PC-9 (cell line): ENCODE results near the gene IGSF21. TPM values are rescaled to one million over a fixed set of nuclear protein-coding genes. Genes with fewer than 3 reads are reported as not detected.

ENCODE experiments used
- BruUV-seq: library from RNA; stranded (reverse); fragments of 400-500 nt; replicated peaks from 2 replicates; lab custom pipeline; 2021; lab: Mats Ljungman, UMichigan
- CTCF ChIA-PET: fragments of 300-600 bp; sonication (Branson Sonifier 250); formaldehyde crosslinking; loops from one replicate; lab custom pipeline; 2022; ENCODE audit warnings: antibody characterized with exemption; lab: Charles Lee
- POLR2A ChIA-PET: fragments of 300-600 bp; sonication (Branson Sonifier 250); formaldehyde crosslinking; loops from one replicate; lab custom pipeline; 2022; ENCODE audit warnings: antibody characterized with exemption; ENCODE audit not compliant: unreplicated experiment; lab: Charles Lee
- DNase-seq, 2 experiments: peaks; one replicate each; pipeline versions ENCODE4 v3.0.0 to v3.0.0-alpha.2; 2015 to 2022; ENCODE audit warnings: mixed read lengths in 1 of 2
- H2AFZ ChIP-seq: fragments of 200-600 bp; sonication (generic); 2 replicates; pipeline ENCODE4 v1.8.1; 2017; ENCODE audit warnings: antibody characterized with exemption
- H3F3A ChIP-seq: fragments of 200-600 bp; sonication (generic); 2 replicates; pipeline ENCODE4 v1.8.1; 2017; ENCODE audit warnings: antibody characterized with exemption, mild to moderate bottlenecking, low read depth; ENCODE audit not compliant: insufficient read depth
- H3K27ac ChIP-seq: fragments of 200-600 bp; sonication (generic); 2 replicates; pipeline ENCODE4 v1.6.1; 2016; ENCODE audit warnings: mixed run types
- H3K27me3 ChIP-seq: fragments of 200-600 bp; sonication (generic); 2 replicates; pipeline ENCODE4 v1.6.1; 2016; ENCODE audit warnings: low read depth, mixed run types; ENCODE audit not compliant: insufficient read depth
- H3K36me3 ChIP-seq: fragments of 200-600 bp; sonication (generic); 2 replicates; pipeline ENCODE4 v1.6.1; 2016; ENCODE audit warnings: low read depth, mixed run types
- H3K4me1 ChIP-seq: fragments of 200-600 bp; sonication (generic); replicated peaks from 2 replicates; pipeline ENCODE4 v1.6.1; 2016; ENCODE audit warnings: mixed run types; ENCODE audit not compliant: insufficient read depth
- H3K4me2 ChIP-seq: fragments of 200-600 bp; sonication (generic); 2 replicates; pipeline ENCODE4 v1.6.1; 2017; ENCODE audit warnings: mixed run types
- H3K4me3 ChIP-seq: fragments of 200-600 bp; sonication (generic); 2 replicates; pipeline ENCODE4 v1.6.1; 2016; ENCODE audit warnings: mixed run types
- H3K79me2 ChIP-seq: fragments of 200-600 bp; sonication (generic); 2 replicates; pipeline ENCODE4 v1.6.1; 2017; ENCODE audit warnings: low read depth, mixed run types
- H3K9me2 ChIP-seq: fragments of 200-600 bp; sonication (generic); 2 replicates; pipeline ENCODE4 v1.8.1; 2017; ENCODE audit warnings: mild to moderate bottlenecking; ENCODE audit not compliant: insufficient read depth
- H3K9me3 ChIP-seq: fragments of 200-600 bp; sonication (generic); 2 replicates; pipeline ENCODE4 v1.8.1; 2016; ENCODE audit warnings: low read depth; ENCODE audit not compliant: insufficient read depth
- H4K20me1 ChIP-seq: fragments of 200-600 bp; sonication (generic); 2 replicates; pipeline ENCODE4 v1.8.1; 2017; ENCODE audit not compliant: insufficient read depth
- CTCF ChIP-seq: fragments of 200-600 bp; sonication (generic); conservative IDR thresholded peaks from 2 replicates; pipeline ENCODE4 v1.6.1; 2017; ENCODE audit warnings: mixed run types, antibody characterized with exemption, mild to moderate bottlenecking, moderate library complexity
- EZH2 ChIP-seq: fragments of 200-600 bp; sonication (generic); IDR thresholded peaks from 2 replicates; pipeline ENCODE4 v1.8.0; 2017; ENCODE audit warnings: antibody characterized with exemption, low read depth
- intact Hi-C: fragments of 100-400 bp; cut with micrococcal nuclease; formaldehyde crosslinking; loops from one replicate; pipeline ENCODE4 v1.10.0; 2022; ENCODE audit not compliant: unreplicated experiment
- total RNA-seq: library from RNA; stranded (reverse); gene quantifications from 2 replicates; pipeline ENCODE4 v1.2.3, GENCODE V29; 2021

Gene IGSF21
- total RNA-seq, 1 experiment from 2014 or later = not detected

- TF ChIP-seq CTCF = no peak
- no peak for TF ChIP-seq EZH2
- intact Hi-C loops = no loop called here
- Histone ChIP-seq H3K9me2 (no peaks in the 10 kb centered on the region), H3K36me3 (no peaks in the 10 kb centered on the region), H3K27ac (no peak overlapping the region), H2AFZ (no peak overlapping the region), H3K4me3 (no peak overlapping the region), H3K27me3 (peaks cover 60% of the 10 kb centered on the region), H3K4me2 (no peak overlapping the region), H3F3A (no peaks in the 10 kb centered on the region), H3K4me1 (no peaks in the 10 kb centered on the region), H4K20me1 (no peaks in the 10 kb centered on the region), H3K9me3 (no peaks in the 10 kb centered on the region), H3K79me2 (no peaks in the 10 kb centered on the region)
- POLR2A ChIA-PET = no interaction called here
- CTCF ChIA-PET = no interaction called here
- DNase-seq = no peak
- BruUV-seq = no TSS peak
Observed at GRCh38 chr1:18284805-18285537, 177.4 kb downstream of the IGSF21 start.

GRCh38 chr1:18285538-18285924 is 177.9 kb downstream of the IGSF21 start:
- DNase-seq = no peak
- Histone ChIP-seq H3K4me3 (no peak overlapping the region), H3K4me1 (no peaks in the 10 kb centered on the region), H3K36me3 (no peaks in the 10 kb centered on the region), H3K27ac (no peak overlapping the region), H3K79me2 (no peaks in the 10 kb centered on the region), H4K20me1 (no peaks in the 10 kb centered on the region), H3K9me2 (no peaks in the 10 kb centered on the region), H3K27me3 (peaks cover 66% of the 10 kb centered on the region), H3K9me3 (no peaks in the 10 kb centered on the region), H2AFZ (no peak overlapping the region), H3K4me2 (no peak overlapping the region), H3F3A (no peaks in the 10 kb centered on the region)
- intact Hi-C loops = no loop called here
- POLR2A ChIA-PET = no interaction called here
- no TSS peak for BruUV-seq
- no peak for TF ChIP-seq EZH2
- TF ChIP-seq CTCF = no peak
- CTCF ChIA-PET = no interaction called here

- CTCF ChIA-PET = no interaction called here
- no TSS peak for BruUV-seq
- Histone ChIP-seq H3K9me3 (no peaks in the 10 kb centered on the region), H3K36me3 (no peaks in the 10 kb centered on the region), H2AFZ (no peak overlapping the region), H3F3A (no peaks in the 10 kb centered on the region), H3K4me1 (no peaks in the 10 kb centered on the region), H4K20me1 (no peaks in the 10 kb centered on the region), H3K27me3 (peaks cover 80% of the 10 kb centered on the region), H3K9me2 (no peaks in the 10 kb centered on the region), H3K4me2 (no peak overlapping the region), H3K79me2 (no peaks in the 10 kb centered on the region), H3K27ac (no peak overlapping the region), H3K4me3 (no peak overlapping the region)
- no peak for TF ChIP-seq CTCF
- no peak for TF ChIP-seq EZH2
- intact Hi-C loops = no loop called here
- POLR2A ChIA-PET = no interaction called here
- no peak for DNase-seq
Observed at GRCh38 chr1:18288722-18289121, 181.1 kb downstream of the IGSF21 start.
